GM12874 (cell line): ENCODE results near the gene FZD4.

Experiments used
- CTCF ChIP-seq: IDR thresholded peaks from 2 replicates; pipeline ENCODE4 v1.5.1; 2011; ENCODE audit warnings: low read depth, mild to moderate bottlenecking, control low read depth, low read length, moderate library complexity; ENCODE audit not compliant: insufficient read depth

Gene FZD4

GRCh38 chr11:86904001-86904400 lies 51.2 kb downstream of the FZD4 start:
- TF ChIP-seq CTCF = no peak

- no peak for TF ChIP-seq CTCF
These were observed 52.9 kb downstream of the FZD4 start for GRCh38 chr11:86902345-86902744.

DNA sequence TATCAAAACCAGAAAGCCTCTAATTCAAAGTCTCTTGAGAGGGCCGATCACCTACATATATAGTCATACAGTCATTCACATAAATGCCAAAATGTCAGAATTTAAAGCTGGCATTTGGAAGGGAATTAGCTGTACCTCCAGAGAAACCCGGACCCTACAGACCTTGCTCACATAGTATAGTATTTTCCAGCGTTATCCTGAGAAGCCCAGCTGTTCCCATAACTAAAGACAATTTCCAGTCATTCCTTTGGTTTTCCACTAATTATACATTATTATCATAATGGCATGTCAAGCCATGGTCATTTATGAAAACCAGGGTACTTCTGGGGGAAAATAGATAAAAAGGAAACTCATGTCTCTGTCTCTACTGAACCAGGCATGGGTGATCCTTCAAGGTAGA lies 53.6 kb downstream of the FZD4 start:
- TF ChIP-seq CTCF = no peak

DNA sequence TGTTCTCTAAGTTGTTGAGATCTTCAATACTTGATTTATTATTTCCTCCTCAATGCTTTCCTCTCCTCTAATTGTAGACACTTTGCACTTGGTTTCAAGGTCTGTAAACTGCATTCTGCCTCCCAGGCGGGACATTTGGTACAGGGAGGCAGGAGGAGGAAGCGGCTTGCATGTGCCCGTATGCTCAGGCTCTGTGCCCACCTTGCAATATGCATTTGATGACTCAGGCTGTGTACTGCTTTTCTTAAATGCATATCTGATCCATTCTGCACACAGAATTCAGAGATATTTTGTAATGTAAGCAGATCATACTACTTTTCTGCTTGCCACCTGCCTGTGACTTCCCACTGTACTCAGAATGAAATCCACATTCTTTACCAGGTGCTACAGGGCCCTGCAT lies 55.0 kb downstream of the FZD4 start:
- no peak for TF ChIP-seq CTCF

- TF ChIP-seq CTCF = no peak
These were observed 56.5 kb downstream of the FZD4 start for GRCh38 chr11:86898689-86899088.

GRCh38 chr11:86896441-86896841 lies 58.8 kb downstream of the FZD4 start:
- no peak for TF ChIP-seq CTCF
